ENCODE results near the gene PTGDR2.

The PTGDR2 gene

DNA sequence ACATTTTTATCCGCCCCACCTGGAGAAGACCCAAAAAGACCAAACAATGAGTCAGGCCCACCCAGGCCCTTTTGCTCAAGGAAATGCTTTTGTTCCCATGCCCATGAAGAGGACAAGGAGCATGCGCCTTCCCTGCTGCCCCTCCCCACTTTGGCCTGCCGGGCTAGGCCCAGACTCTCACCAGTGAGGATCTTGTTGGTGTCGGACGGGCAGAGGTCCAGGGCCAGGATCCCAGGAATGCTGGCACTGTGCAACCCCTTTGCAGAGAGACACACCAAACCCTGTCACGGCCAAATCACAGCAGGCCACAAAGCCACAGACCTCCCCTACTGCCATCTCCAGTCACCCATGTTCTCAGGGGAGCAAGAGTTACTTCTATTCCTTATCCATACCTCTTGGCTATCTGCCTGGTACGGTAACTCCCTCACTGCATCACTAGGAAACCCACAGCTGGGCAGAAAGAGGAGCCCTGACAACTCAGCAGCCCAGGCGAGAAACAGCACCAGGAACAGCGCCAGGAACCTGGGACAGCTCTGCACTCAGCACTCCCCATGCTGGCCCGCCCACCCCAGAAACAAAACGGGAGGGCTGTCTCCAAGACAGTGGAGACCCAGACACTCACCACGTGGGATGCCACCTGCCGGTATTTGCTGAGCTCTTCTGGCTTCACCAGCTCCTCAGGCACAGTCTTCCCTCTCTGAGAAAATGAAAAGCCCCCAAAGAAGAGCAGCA, 45.1 kb upstream of the PTGDR2 start:
- H3K4me2 ChIP-seq (ENCODE audit: low read depth, low read length, poor library complexity, severe bottlenecking): no peak overlapping the region
- H3F3A ChIP-seq (ENCODE audit: insufficient read depth): peaks cover 9% of the 10 kb centered on the region; the same call in 1 of the 2 replicates
- H3K9me3 ChIP-seq (ENCODE audit: insufficient read depth, low read length): no peaks in the 10 kb centered on the region
- H3K9me2 ChIP-seq (replicated peaks; ENCODE audit: insufficient read depth, low read length): no peaks in the 10 kb centered on the region
- no peak overlapping the region for H2AFZ ChIP-seq (ENCODE audit: low read depth, low read length, severe bottlenecking)
- H4K20me1 ChIP-seq (ENCODE audit: low read depth, low read length): peaks cover 19% of the 10 kb centered on the region
- TF ChIP-seq, protein P1, sequence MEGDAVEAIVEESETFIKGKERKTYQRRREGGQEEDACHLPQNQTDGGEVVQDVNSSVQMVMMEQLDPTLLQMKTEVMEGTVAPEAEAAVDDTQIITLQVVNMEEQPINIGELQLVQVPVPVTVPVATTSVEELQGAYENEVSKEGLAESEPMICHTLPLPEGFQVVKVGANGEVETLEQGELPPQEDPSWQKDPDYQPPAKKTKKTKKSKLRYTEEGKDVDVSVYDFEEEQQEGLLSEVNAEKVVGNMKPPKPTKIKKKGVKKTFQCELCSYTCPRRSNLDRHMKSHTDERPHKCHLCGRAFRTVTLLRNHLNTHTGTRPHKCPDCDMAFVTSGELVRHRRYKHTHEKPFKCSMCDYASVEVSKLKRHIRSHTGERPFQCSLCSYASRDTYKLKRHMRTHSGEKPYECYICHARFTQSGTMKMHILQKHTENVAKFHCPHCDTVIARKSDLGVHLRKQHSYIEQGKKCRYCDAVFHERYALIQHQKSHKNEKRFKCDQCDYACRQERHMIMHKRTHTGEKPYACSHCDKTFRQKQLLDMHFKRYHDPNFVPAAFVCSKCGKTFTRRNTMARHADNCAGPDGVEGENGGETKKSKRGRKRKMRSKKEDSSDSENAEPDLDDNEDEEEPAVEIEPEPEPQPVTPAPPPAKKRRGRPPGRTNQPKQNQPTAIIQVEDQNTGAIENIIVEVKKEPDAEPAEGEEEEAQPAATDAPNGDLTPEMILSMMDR (IDR thresholded peaks at IDR 0.05; ENCODE audit: insufficient read depth, low read length, poor library complexity, severe bottlenecking): no peak
- no peak for TF ChIP-seq EZH2phosphoT487 (conservative IDR thresholded peaks at IDR 0.05; ENCODE audit: low read length)
- H3K27ac ChIP-seq (ENCODE audit: low read depth, low read length): no peak overlapping the region
- no peaks in the 10 kb centered on the region for H3K27me3 ChIP-seq (ENCODE audit: low read length)
- no peak overlapping the region for H3K4me3 ChIP-seq (ENCODE audit: insufficient read depth, low read length, poor library complexity, severe bottlenecking)
- peaks cover 31% of the 10 kb centered on the region for H3K79me2 ChIP-seq (ENCODE audit: insufficient read depth, low read length)
- H3K36me3 ChIP-seq (ENCODE audit: low read length): peaks cover 42% of the 10 kb centered on the region
- H3K9ac ChIP-seq (ENCODE audit: low read length): no peak overlapping the region

DNA sequence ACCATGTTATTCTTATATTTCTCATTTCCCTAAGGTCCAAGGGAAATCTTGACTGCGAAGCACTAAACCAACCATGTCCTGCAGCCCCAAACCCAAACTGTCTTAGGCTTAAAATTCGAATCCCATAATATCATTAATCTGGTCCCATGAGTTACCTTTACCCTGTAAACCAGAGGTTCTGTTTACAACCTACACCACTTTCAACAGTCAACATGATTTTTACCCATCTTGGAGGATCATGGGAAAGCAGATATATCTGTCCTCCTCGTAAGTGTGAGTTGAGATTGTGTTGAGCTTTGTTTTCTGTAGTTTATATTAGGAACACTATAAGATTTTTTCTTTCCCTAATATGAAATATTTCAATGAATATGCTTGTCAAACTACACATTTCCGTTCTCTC, 44.2 kb upstream of the PTGDR2 start:
- Histone ChIP-seq H3F3A (ENCODE audit: insufficient read depth) (peaks cover 9% of the 10 kb centered on the region; the same call in 1 of the 2 replicates), H3K4me3 (ENCODE audit: insufficient read depth, low read length, poor library complexity, severe bottlenecking) (no peak overlapping the region), H2AFZ (ENCODE audit: low read depth, low read length, severe bottlenecking) (no peak overlapping the region), H3K9ac (ENCODE audit: low read length) (no peak overlapping the region), H3K9me2 (replicated peaks; ENCODE audit: insufficient read depth, low read length) (no peaks in the 10 kb centered on the region), H3K27ac (ENCODE audit: low read depth, low read length) (no peak overlapping the region), H3K27me3 (ENCODE audit: low read length) (no peaks in the 10 kb centered on the region), H3K79me2 (ENCODE audit: insufficient read depth, low read length) (peaks cover 22% of the 10 kb centered on the region), H3K9me3 (ENCODE audit: insufficient read depth, low read length) (no peaks in the 10 kb centered on the region), H3K4me2 (ENCODE audit: low read depth, low read length, poor library complexity, severe bottlenecking) (no peak overlapping the region), H4K20me1 (ENCODE audit: low read depth, low read length) (peaks cover 16% of the 10 kb centered on the region), H3K36me3 (ENCODE audit: low read length) (peaks cover 43% of the 10 kb centered on the region)
- no peak for TF ChIP-seq EZH2phosphoT487 (conservative IDR thresholded peaks at IDR 0.05; ENCODE audit: low read length)
- TF ChIP-seq, protein P1 (IDR thresholded peaks at IDR 0.05; ENCODE audit: insufficient read depth, low read length, poor library complexity, severe bottlenecking): no peak

DNA sequence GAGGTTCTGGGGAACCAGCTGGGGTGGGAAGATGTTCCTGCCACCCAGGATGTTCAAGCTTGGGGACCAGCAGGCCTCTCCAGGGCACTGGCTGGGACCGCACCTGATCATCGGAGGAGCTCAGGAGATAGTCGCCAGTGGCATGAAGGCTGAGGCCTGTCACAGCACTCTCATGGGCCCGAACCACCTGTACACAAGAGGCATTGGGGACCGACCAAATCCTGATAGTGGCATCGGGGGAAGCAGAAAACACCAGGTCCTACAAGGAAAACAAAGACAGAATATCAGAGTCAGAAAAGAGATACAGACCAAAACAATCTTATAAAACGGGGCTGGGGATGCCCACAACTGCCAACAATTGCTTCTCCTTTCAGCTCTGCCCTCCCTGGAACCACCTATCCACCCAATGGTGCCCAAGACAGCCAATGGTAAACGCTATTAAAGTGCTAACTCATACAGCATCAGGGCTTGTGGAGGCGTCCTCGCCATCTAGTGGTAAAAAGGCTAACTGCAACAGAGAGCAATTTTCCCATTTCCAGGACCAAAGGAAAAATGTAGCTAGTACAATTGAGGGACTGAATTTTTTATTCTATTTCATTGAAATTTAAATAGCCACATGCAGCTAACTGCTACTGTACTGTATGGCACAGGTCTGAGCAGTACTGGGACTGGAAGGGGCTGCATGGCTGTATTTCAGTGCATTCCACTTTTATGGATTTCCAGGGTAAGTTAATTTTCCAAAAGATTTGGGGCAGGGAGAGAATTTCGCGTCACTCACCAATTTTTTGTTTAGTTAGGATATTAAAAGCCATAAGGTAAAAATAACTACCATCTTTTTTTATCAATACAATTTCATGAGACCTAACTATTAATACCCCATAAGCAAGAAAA, 43.5 kb upstream of the PTGDR2 start:
- no peak overlapping the region for H3K4me3 ChIP-seq (ENCODE audit: insufficient read depth, low read length, poor library complexity, severe bottlenecking)

More for the DNA sequence above, 43.5 kb upstream of the PTGDR2 start:
- peaks cover 43% of the 10 kb centered on the region for H3K36me3 ChIP-seq (ENCODE audit: low read length)
- peaks cover 9% of the 10 kb centered on the region; the same call in 1 of the 2 replicates for H3F3A ChIP-seq (ENCODE audit: insufficient read depth)
- no peaks in the 10 kb centered on the region for H3K9me2 ChIP-seq (replicated peaks; ENCODE audit: insufficient read depth, low read length)
- H3K79me2 ChIP-seq (ENCODE audit: insufficient read depth, low read length): peaks cover 15% of the 10 kb centered on the region
- H4K20me1 ChIP-seq (ENCODE audit: low read depth, low read length): peaks cover 9% of the 10 kb centered on the region
- no peaks in the 10 kb centered on the region for H3K9me3 ChIP-seq (ENCODE audit: insufficient read depth, low read length)
- TF ChIP-seq, protein P1 (IDR thresholded peaks at IDR 0.05; ENCODE audit: insufficient read depth, low read length, poor library complexity, severe bottlenecking): peak; percentile 95
- TF ChIP-seq EZH2phosphoT487 (conservative IDR thresholded peaks at IDR 0.05; ENCODE audit: low read length): no peak
- no peak overlapping the region for H3K4me2 ChIP-seq (ENCODE audit: low read depth, low read length, poor library complexity, severe bottlenecking)
- no peaks in the 10 kb centered on the region for H3K27me3 ChIP-seq (ENCODE audit: low read length)
- H3K9ac ChIP-seq (ENCODE audit: low read length): no peak overlapping the region
- H2AFZ ChIP-seq (ENCODE audit: low read depth, low read length, severe bottlenecking): no peak overlapping the region
- H3K27ac ChIP-seq (ENCODE audit: low read depth, low read length): no peak overlapping the region

All from SU-DHL-6 (cell line).